WTC11 (cell line): ENCODE results near the gene FHL3. TPM values are rescaled to one million over a fixed set of nuclear protein-coding genes. Genes with fewer than 3 reads are reported as not detected.
A peak's percentile ranks its signal among the peaks of the same experiment; 100 is the strongest.

Source experiments
- AR ChIP-seq: fragments of 250-450 bp; sonication (Bioruptor Pico); IDR thresholded peaks from 2 replicates; pipeline ENCODE4 v1.9.0; 2021; ENCODE audit warnings: mild to moderate bottlenecking
- CREB1 ChIP-seq: sonication (generic); formaldehyde crosslinking; IDR thresholded peaks from 2 replicates; pipeline ENCODE4 v1.8.0; 2023; ENCODE audit warnings: mild to moderate bottlenecking, missing genetic modification reagents
- E2F4 ChIP-seq: sonication (generic); formaldehyde crosslinking; IDR thresholded peaks from 2 replicates; pipeline ENCODE4 v1.8.1; 2022; ENCODE audit warnings: low read depth, mild to moderate bottlenecking, moderate library complexity, missing genetic modification reagents, borderline replicate concordance
- EMX1 ChIP-seq: fragments of 250-450 bp; sonication (Bioruptor Pico); IDR thresholded peaks from 2 replicates; pipeline ENCODE4 v1.8.0; 2021; ENCODE audit warnings: mild to moderate bottlenecking
- GRHL2 ChIP-seq: fragments of 250-450 bp; sonication (Bioruptor Pico); IDR thresholded peaks from 2 replicates; pipeline ENCODE4 v1.8.0; 2022; ENCODE audit warnings: mild to moderate bottlenecking, moderate library complexity; ENCODE audit not compliant: insufficient replicate concordance, severe bottlenecking
- NFYB ChIP-seq: sonication (generic); formaldehyde crosslinking; conservative IDR thresholded peaks from 2 replicates; pipeline ENCODE4 v1.8.0; 2022; ENCODE audit warnings: low read depth, missing genetic modification reagents
- SMAD4 ChIP-seq: sonication (generic); formaldehyde crosslinking; IDR thresholded peaks from 2 replicates; pipeline ENCODE4 v1.8.0; 2022; ENCODE audit warnings: mild to moderate bottlenecking, missing genetic modification reagents
- TEAD4 ChIP-seq: sonication (generic); formaldehyde crosslinking; IDR thresholded peaks from 2 replicates; pipeline ENCODE4 v1.8.0; 2022; ENCODE audit warnings: mild to moderate bottlenecking, missing genetic modification reagents
- TP53 ChIP-seq: sonication (generic); formaldehyde crosslinking; IDR thresholded peaks from 2 replicates; pipeline ENCODE4 v1.8.1; 2023; ENCODE audit warnings: mild to moderate bottlenecking, missing genetic modification reagents
- ZBTB21 ChIP-seq: sonication (generic); formaldehyde crosslinking; IDR thresholded peaks from 2 replicates; pipeline ENCODE4 v1.8.1; 2023; ENCODE audit warnings: mild to moderate bottlenecking, missing genetic modification reagents, borderline replicate concordance
- ZNF138 ChIP-seq: sonication (generic); formaldehyde crosslinking; conservative IDR thresholded peaks from 2 replicates; pipeline ENCODE4 v1.8.1; 2022; ENCODE audit warnings: mild to moderate bottlenecking, moderate library complexity, missing genetic modification reagents
- ZNF219 ChIP-seq: sonication (generic); formaldehyde crosslinking; IDR thresholded peaks from 2 replicates; pipeline ENCODE4 v1.8.0; 2023; ENCODE audit warnings: missing genetic modification reagents, mild to moderate bottlenecking, borderline replicate concordance
- ZNF317 ChIP-seq: sonication (generic); formaldehyde crosslinking; IDR thresholded peaks from 2 replicates; pipeline ENCODE4 v1.8.1; 2023; ENCODE audit warnings: low read depth, mild to moderate bottlenecking, moderate library complexity, missing genetic modification reagents, borderline replicate concordance
- ZNF423 ChIP-seq: fragments of 250-450 bp; sonication (Bioruptor Pico); IDR thresholded peaks from 2 replicates; pipeline ENCODE4 v2.1.2; 2022; ENCODE audit warnings: mild to moderate bottlenecking, moderate library complexity
- ZSCAN18 ChIP-seq: fragments of 250-450 bp; sonication (Bioruptor Pico); IDR thresholded peaks from 2 replicates; pipeline ENCODE4 v2.1.2; 2022; ENCODE audit warnings: mild to moderate bottlenecking, moderate library complexity
- total RNA-seq: library from RNA; stranded (reverse); gene quantifications from 3 replicates; pipeline ENCODE4 v1.2.3, GENCODE V29; 2021
- TF ChIP-seq, protein P1 (sequence below): fragments of 250-450 bp; sonication (Bioruptor Pico); conservative IDR thresholded peaks from 2 replicates; pipeline ENCODE4 v1.9.0; 2021; ENCODE audit warnings: mild to moderate bottlenecking
- TF ChIP-seq, protein P2 (sequence below): sonication (generic); formaldehyde crosslinking; IDR thresholded peaks from 2 replicates; pipeline ENCODE4 v1.8.1; 2023; ENCODE audit warnings: mild to moderate bottlenecking, missing genetic modification reagents, moderate library complexity
- TF ChIP-seq, protein P3 (sequence below): sonication (generic); formaldehyde crosslinking; IDR thresholded peaks from 2 replicates; pipeline ENCODE4 v1.8.1; 2022; ENCODE audit warnings: missing genetic modification reagents, borderline replicate concordance
- TF ChIP-seq, protein P4 (sequence below): sonication (generic); formaldehyde crosslinking; IDR thresholded peaks from 2 replicates; pipeline ENCODE4 v1.8.0; 2023; ENCODE audit warnings: missing genetic modification reagents, mild to moderate bottlenecking, borderline replicate concordance

Gene FHL3
- total RNA-seq, 1 experiment from 2014 or later = 34.4 TPM

- TF ChIP-seq, protein P1, sequence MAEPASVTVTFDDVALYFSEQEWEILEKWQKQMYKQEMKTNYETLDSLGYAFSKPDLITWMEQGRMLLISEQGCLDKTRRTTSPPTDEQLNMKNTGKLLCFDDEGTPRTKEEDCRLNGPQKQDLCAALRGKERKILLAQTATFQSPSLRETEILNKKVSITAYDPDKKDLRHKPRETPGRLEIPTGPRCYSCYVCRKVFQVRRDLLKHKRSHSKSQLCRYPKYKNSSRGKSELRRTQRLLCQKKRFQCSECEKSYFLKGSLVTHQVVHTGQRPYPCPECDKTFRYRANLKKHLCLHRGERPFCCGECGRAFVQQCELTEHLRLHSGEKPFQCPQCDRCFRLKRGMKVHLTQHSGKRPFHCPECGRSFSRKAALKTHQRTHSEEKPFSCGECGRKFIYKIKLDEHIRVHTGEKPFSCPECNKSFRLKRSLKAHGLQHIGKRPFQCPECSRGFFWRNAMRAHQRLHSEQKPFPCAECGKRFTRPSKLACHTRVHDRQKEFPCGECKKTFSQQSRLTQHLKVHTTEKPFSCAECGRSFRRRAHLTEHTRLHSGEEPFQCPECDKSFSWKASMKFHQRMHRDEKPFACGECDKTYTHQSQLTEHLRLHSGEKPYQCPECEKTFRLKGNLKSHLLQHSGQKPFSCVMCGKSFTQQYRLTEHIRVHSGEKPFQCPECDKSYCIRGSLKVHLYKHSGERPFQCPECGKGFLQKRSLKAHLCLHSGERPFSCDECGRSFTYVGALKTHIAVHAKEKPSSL (CRISPR knock-in tag) = no peak
- TF ChIP-seq, protein P2, sequence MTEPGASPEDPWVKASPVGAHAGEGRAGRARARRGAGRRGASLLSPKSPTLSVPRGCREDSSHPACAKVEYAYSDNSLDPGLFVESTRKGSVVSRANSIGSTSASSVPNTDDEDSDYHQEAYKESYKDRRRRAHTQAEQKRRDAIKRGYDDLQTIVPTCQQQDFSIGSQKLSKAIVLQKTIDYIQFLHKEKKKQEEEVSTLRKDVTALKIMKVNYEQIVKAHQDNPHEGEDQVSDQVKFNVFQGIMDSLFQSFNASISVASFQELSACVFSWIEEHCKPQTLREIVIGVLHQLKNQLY (CRISPR knock-in tag) = no peak
- TF ChIP-seq ZNF138 (CRISPR knock-in tag) (no peak), NFYB (CRISPR knock-in tag) (peak; percentile 34), E2F4 (CRISPR knock-in tag) (peak; percentile 79), TP53 (CRISPR knock-in tag) (peak; percentile 82), AR (CRISPR knock-in tag) (no peak), SMAD4 (CRISPR knock-in tag) (peak; percentile 87; the same call in 1 of the 2 replicates), CREB1 (peak; percentile 54; the same call in 1 of the 2 replicates), ZSCAN18 (CRISPR knock-in tag) (no peak), TEAD4 (peak; percentile 81; the same call in 1 of the 2 replicates), ZNF219 (CRISPR knock-in tag) (peak; percentile 87), EMX1 (CRISPR knock-in tag) (no peak), ZNF423 (CRISPR knock-in tag) (no peak), GRHL2 (no peak), ZBTB21 (no peak), ZNF317 (CRISPR knock-in tag) (0 out of 2 replicates have a peak, but pooled peaks have one; percentile 14)
- TF ChIP-seq, protein P3, sequence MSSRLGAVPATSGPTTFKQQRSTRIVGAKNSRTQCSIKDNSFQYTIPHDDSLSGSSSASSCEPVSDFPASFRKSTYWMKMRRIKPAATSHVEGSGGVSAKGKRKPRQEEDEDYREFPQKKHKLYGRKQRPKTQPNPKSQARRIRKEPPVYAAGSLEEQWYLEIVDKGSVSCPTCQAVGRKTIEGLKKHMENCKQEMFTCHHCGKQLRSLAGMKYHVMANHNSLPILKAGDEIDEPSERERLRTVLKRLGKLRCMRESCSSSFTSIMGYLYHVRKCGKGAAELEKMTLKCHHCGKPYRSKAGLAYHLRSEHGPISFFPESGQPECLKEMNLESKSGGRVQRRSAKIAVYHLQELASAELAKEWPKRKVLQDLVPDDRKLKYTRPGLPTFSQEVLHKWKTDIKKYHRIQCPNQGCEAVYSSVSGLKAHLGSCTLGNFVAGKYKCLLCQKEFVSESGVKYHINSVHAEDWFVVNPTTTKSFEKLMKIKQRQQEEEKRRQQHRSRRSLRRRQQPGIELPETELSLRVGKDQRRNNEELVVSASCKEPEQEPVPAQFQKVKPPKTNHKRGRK (CRISPR knock-in tag) = peak; percentile 36; the same call in 1 of the 2 replicates
- TF ChIP-seq, protein P4, sequence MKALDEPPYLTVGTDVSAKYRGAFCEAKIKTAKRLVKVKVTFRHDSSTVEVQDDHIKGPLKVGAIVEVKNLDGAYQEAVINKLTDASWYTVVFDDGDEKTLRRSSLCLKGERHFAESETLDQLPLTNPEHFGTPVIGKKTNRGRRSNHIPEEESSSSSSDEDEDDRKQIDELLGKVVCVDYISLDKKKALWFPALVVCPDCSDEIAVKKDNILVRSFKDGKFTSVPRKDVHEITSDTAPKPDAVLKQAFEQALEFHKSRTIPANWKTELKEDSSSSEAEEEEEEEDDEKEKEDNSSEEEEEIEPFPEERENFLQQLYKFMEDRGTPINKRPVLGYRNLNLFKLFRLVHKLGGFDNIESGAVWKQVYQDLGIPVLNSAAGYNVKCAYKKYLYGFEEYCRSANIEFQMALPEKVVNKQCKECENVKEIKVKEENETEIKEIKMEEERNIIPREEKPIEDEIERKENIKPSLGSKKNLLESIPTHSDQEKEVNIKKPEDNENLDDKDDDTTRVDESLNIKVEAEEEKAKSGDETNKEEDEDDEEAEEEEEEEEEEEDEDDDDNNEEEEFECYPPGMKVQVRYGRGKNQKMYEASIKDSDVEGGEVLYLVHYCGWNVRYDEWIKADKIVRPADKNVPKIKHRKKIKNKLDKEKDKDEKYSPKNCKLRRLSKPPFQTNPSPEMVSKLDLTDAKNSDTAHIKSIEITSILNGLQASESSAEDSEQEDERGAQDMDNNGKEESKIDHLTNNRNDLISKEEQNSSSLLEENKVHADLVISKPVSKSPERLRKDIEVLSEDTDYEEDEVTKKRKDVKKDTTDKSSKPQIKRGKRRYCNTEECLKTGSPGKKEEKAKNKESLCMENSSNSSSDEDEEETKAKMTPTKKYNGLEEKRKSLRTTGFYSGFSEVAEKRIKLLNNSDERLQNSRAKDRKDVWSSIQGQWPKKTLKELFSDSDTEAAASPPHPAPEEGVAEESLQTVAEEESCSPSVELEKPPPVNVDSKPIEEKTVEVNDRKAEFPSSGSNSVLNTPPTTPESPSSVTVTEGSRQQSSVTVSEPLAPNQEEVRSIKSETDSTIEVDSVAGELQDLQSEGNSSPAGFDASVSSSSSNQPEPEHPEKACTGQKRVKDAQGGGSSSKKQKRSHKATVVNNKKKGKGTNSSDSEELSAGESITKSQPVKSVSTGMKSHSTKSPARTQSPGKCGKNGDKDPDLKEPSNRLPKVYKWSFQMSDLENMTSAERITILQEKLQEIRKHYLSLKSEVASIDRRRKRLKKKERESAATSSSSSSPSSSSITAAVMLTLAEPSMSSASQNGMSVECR (CRISPR knock-in tag) = peak; percentile 98
- TF ChIP-seq, all 79 proteins: peak for 42
Measured at GRCh38 chr1:38045401-38046332, 40.4 kb upstream of the FHL3 start (continued).
